Gastrocnemius medialis (tissue), 4 donors: ENCODE data around the gene KATNAL1. TPM values are rescaled to one million over a fixed set of nuclear protein-coding genes. Genes with fewer than 3 reads are reported as not detected.

ENCODE experiments used
- ATAC-seq, 2 donors: fragments of 150-250 bp; one replicate each; pipeline ENCODE4 v1.9.1; 2016
- DNase-seq, 2 donors: peaks; one replicate each; pipeline ENCODE4 v3.0.0-alpha.2; 2019
- H3K27ac ChIP-seq, 4 donors: fragments of 200-600 bp; sonication (generic); 1 replicate in 1 of 4; 2 replicates in 3 of 4; pipeline ENCODE4 v1.5.1; 2016 to 2018; ENCODE audit warnings: mild to moderate bottlenecking in 2 of 4, moderate library complexity in 1 of 4
- H3K27me3 ChIP-seq, 3 donors: fragments of 200-600 bp; sonication (generic) in 2 of 3; 1 replicate in 1 of 3; 2 replicates in 2 of 3; pipeline versions ENCODE4 v1.5.1 to v1.6.0; 2016 to 2019; ENCODE audit warnings: mild to moderate bottlenecking in 1 of 3, moderate library complexity in 1 of 3
- H3K36me3 ChIP-seq, 2 donors: fragments of 200-600 bp; sonication (generic) in 1 of 2; one replicate each; pipeline ENCODE4 v1.5.1; 2017 to 2018
- H3K4me1 ChIP-seq, 2 donors: fragments of 200-600 bp; sonication (generic) in 1 of 2; one replicate each; pipeline ENCODE4 v1.5.1; 2016 to 2017; ENCODE audit warnings: mild to moderate bottlenecking in 2 of 2
- H3K4me3 ChIP-seq, 4 donors: fragments of 200-600 bp; sonication (generic) in 3 of 4; 1 replicate in 1 of 4; 2 replicates in 3 of 4; pipeline ENCODE4 v1.5.1; 2016 to 2019; ENCODE audit warnings: mild to moderate bottlenecking in 2 of 4
- H3K9me3 ChIP-seq, 3 donors: fragments of 200-600 bp; sonication (generic) in 2 of 3; 1 replicate in 1 of 3; 2 replicates in 2 of 3; pipeline ENCODE4 v1.5.1; 2016 to 2019
- CTCF ChIP-seq, 5 experiments: fragments of 450-650 bp in 3 of 5; fragments of 200-600 bp in 2 of 5; sonication (generic) in 2 of 5; IDR thresholded peaks in 4 of 5; conservative IDR thresholded peaks in 1 of 5; 1 replicate in 4 of 5; 2 replicates in 1 of 5; pipeline ENCODE4 v1.5.1; 2016 to 2019; ENCODE audit warnings: antibody characterized with exemption in 5 of 5, mild to moderate bottlenecking in 3 of 5, moderate library complexity in 3 of 5
- POLR2A ChIP-seq, 2 donors: fragments of 450-650 bp; IDR thresholded peaks; one replicate each; pipeline ENCODE4 v1.6.1; 2017; ENCODE audit warnings: antibody characterized with exemption in 2 of 2, mild to moderate bottlenecking in 2 of 2, moderate library complexity in 2 of 2
- in situ Hi-C, 4 donors: fragments of 200-750 bp; cut with MboI; loops; one replicate each; pipeline versions ENCODE4 v1.15.0 to v1.8.0; 2017; ENCODE audit warnings: low sequenced_read_pairs in 4 of 4
- intact Hi-C: fragments of 100-400 bp; cut with DNase I; formaldehyde crosslinking; loops from one replicate; pipeline ENCODE4 v1.15.1; 2023; ENCODE audit warnings: low total_unique reads
- total RNA-seq, 4 donors: library from RNA; depleted of rRNA; stranded (reverse); fragments of >200 nt; gene quantifications; one replicate each; pipeline versions ENCODE4 v1.1.0 to v1.2.3, GENCODE V29; 2016

Gene KATNAL1
- total RNA-seq, 4 donors from 2014 or later = 10.2 to 18.9 (median 12.1) TPM

DNA sequence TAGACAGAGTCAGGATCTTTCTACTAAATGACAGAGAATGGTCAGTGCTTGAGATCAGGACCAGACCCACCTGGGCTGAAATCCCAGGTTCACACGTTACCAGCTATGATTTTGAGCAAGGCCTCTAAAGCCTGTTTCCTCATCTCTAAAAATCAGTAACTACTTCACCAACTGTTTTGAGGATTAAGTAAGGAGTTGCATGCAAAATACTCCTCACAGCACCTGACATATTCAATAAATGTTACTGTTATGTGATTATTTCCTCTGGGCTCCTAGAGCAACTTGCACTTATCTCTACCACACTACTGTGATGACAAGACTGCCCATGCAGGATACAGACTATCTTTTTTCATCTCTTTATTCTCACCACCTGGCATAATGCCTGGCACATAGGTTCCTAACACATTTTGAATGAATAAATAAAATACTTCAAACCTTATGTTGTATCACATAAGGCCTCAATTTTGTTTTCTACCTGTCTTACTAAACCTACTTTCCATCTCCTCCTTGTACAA lies 1.8 kb downstream of the KATNAL1 start:
- no peak overlapping the region for H3K4me3 ChIP-seq
- no peaks in the 10 kb centered on the region for H3K9me3 ChIP-seq
- intact Hi-C loops = loop anchor here (5.0 kb wide), 1 partner anchor 92 kb away; no protein-coding TSS in a partner anchor

DNA sequence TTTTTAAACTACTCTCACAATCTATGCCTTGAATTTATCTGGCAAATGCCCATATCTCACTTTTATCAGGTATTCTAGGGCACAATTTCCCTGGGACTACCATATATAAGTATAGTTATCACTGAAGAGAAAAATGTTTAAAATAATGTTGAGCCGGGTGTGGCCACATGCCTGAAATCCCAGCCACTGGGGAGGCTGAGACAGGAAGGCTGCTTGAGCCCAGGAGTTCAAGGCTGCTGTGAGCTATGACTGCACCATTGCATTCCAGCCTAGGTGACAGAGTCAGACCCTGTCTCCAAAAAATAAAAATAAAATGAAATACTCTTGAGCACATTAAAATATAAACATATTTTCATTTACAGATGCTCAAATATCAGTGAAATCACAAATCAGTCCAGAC lies 4.1 kb downstream of the KATNAL1 start:
- TF ChIP-seq POLR2A (IDR thresholded peaks at IDR 0.05) (no peak), CTCF (IDR thresholded peaks at IDR 0.05 in 4 of 5, conservative IDR thresholded peaks at IDR 0.05 in 1 of 5) (no peak)
- H3K27ac ChIP-seq = no peak overlapping the region
- H3K27me3 ChIP-seq = no peaks in the 10 kb centered on the region
- in situ Hi-C loops = no loop called here
- no peaks in the 10 kb centered on the region for H3K36me3 ChIP-seq
- intact Hi-C loops = no loop called here
- no peaks in the 10 kb centered on the region for H3K9me3 ChIP-seq
- DNase-seq (no peak), ATAC-seq (no peak)
- peaks cover 15 to 16% of the 10 kb centered on the region in 2 donors for H3K4me1 ChIP-seq
- H3K4me3 ChIP-seq = no peak overlapping the region

More for the DNA sequence above, 1.8 kb downstream of the KATNAL1 start:
- Histone ChIP-seq H3K36me3 (no peaks in the 10 kb centered on the region), H3K27ac (no peak overlapping the region), H3K4me1 (peaks cover 15 to 16% of the 10 kb centered on the region in 2 donors), H3K27me3 (no peaks in the 10 kb centered on the region)
- ATAC-seq (no peak), DNase-seq (no peak)
- in situ Hi-C loops = no loop called here
- no peak for TF ChIP-seq CTCF (IDR thresholded peaks at IDR 0.05 in 4 of 5, conservative IDR thresholded peaks at IDR 0.05 in 1 of 5)
- TF ChIP-seq POLR2A (IDR thresholded peaks at IDR 0.05) = no peak

- H3K4me1 ChIP-seq = peaks cover 9 to 10% of the 10 kb centered on the region in 2 donors
- intact Hi-C loops = no loop called here
- no peaks in the 10 kb centered on the region for H3K27me3 ChIP-seq
- ATAC-seq = no peak
- TF ChIP-seq CTCF (IDR thresholded peaks at IDR 0.05 in 4 of 5, conservative IDR thresholded peaks at IDR 0.05 in 1 of 5) (no peak), POLR2A (IDR thresholded peaks at IDR 0.05) (no peak)
- no peak overlapping the region for H3K27ac ChIP-seq
- H3K4me3 ChIP-seq = no peak overlapping the region
- no peaks in the 10 kb centered on the region for H3K36me3 ChIP-seq
- in situ Hi-C loops = no loop called here
- no peaks in the 10 kb centered on the region for H3K9me3 ChIP-seq
- no peak for DNase-seq
Measured at GRCh38 chr13:30301827-30302226, 5.5 kb downstream of the KATNAL1 start.

DNA sequence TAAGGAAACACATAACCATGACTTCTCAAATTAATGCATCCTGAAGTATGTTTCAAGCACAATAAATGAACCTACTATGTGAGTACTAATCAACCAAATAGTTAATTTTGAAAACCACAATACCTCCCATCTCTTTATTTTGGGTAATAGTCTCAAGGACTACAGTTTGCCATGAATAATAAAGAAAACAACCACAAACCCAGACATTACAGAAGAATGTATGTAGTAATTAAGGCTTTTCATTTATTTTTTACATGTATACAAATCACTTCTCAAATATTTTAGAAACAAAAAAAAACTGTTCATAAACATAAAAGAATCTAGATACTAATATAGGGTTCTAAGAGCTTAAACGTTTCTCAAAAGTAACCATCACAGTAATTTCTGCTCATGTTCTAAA lies 6.8 kb downstream of the KATNAL1 start:
- no peak for ATAC-seq
- in situ Hi-C loops (no loop called here), intact Hi-C loops (no loop called here)
- H3K4me1 ChIP-seq = peaks cover 3 to 8% of the 10 kb centered on the region in 2 donors
- TF ChIP-seq POLR2A (IDR thresholded peaks at IDR 0.05) (no peak), CTCF (IDR thresholded peaks at IDR 0.05 in 4 of 5, conservative IDR thresholded peaks at IDR 0.05 in 1 of 5) (no peak)
- DNase-seq = no peak
- no peaks in the 10 kb centered on the region for H3K36me3 ChIP-seq
- H3K27me3 ChIP-seq = no peaks in the 10 kb centered on the region
- H3K4me3 ChIP-seq = no peak overlapping the region
- no peaks in the 10 kb centered on the region for H3K9me3 ChIP-seq
- no peak overlapping the region for H3K27ac ChIP-seq

DNA sequence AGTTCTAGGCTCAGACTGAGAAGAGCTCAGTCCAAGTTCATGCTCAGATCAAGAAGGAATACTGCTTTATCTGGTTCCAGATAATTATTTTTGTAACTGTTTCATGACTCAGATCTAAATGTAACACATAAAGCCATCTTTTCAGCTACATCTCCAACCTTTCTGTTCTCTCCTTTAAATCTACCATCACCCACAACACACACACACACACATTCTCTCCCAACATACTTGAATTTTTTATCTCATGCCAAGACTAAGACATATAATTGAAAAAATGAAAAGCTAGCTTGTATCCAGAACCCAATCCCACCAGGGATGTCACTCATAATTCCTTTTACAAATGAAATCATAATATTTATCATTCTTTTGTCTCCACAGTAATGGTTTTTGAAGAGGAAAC lies 7.6 kb downstream of the KATNAL1 start:
- Histone ChIP-seq H3K36me3 (no peaks in the 10 kb centered on the region), H3K4me3 (no peak overlapping the region), H3K27me3 (no peaks in the 10 kb centered on the region), H3K4me1 (peaks cover 0 to 3% of the 10 kb centered on the region in 2 donors), H3K27ac (no peak overlapping the region), H3K9me3 (no peaks in the 10 kb centered on the region)
- DNase-seq = no peak
- no peak for ATAC-seq
- intact Hi-C loops = no loop called here
- in situ Hi-C loops = no loop called here
- TF ChIP-seq POLR2A (IDR thresholded peaks at IDR 0.05) (no peak), CTCF (IDR thresholded peaks at IDR 0.05 in 4 of 5, conservative IDR thresholded peaks at IDR 0.05 in 1 of 5) (no peak)
